C1 segment of cervical spinal cord (tissue), 14 donors: Measurements from ENCODE around the gene CYTH4.
"Not testable (repeated sequence)": the region's sequence is repeated elsewhere in the genome, so short reads cannot be mapped to it uniquely, and the experiment has no call there.

Source experiments
- DNase-seq, 14 donors: peaks; one replicate each; lab custom pipeline; 2025; lab: John Stamatoyannopoulos, UW

The CYTH4 gene

GRCh38 chr22:37282385-37282677 lies at the start of gene CYTH4:
Gene CYTH4 (plus strand): TSS chr22:37282508. CDS start chr22:37282570, 62 bp downstream.
- DNase-seq: peak in 3 of 14 donors; percentile 9 to 44 (median 13)

- not testable (repeated sequence) for DNase-seq
These were observed 48.9 kb upstream of the CYTH4 start for GRCh38 chr22:37233371-37233750.

GRCh38 chr22:37233751-37234631 lies 48.3 kb upstream of the CYTH4 start:
- no peak for DNase-seq

GRCh38 chr22:37234736-37235711 lies 47.3 kb upstream of the CYTH4 start:
- no peak for DNase-seq

GRCh38 chr22:37235897-37236607 lies 46.3 kb upstream of the CYTH4 start:
- DNase-seq: no peak

- no peak for DNase-seq
These were observed 44.7 kb upstream of the CYTH4 start for GRCh38 chr22:37237371-37238268.

GRCh38 chr22:37239336-37240239 lies 42.7 kb upstream of the CYTH4 start:
- no peak for DNase-seq

- no peak for DNase-seq
These were observed 41.9 kb upstream of the CYTH4 start for GRCh38 chr22:37240240-37240940.

GRCh38 chr22:37240941-37241320 lies 41.4 kb upstream of the CYTH4 start:
- DNase-seq: no peak

- DNase-seq: no peak
These were observed 40.8 kb upstream of the CYTH4 start for GRCh38 chr22:37241351-37242142.

- peak in 2 of 14 donors; percentile 22 to 57 for DNase-seq
These were observed 39.9 kb upstream of the CYTH4 start for GRCh38 chr22:37242395-37242918.

GRCh38 chr22:37243402-37244113 lies 38.8 kb upstream of the CYTH4 start:
- no peak for DNase-seq

- DNase-seq: peak in 8 of 14 donors; percentile 5 to 54 (median 18)
These were observed 38.0 kb upstream of the CYTH4 start, which contains the start of gene RAC2 for GRCh38 chr22:37244114-37244921. Gene RAC2 (minus strand): TSS chr22:37244269. CDS start chr22:37244148, 121 bp downstream.

GRCh38 chr22:37244922-37245722 lies 37.2 kb upstream of the CYTH4 start:
- no peak for DNase-seq

- no peak for DNase-seq
These were observed 36.6 kb upstream of the CYTH4 start for GRCh38 chr22:37245740-37246139.
